Thyroid gland (tissue), 4 donors: ENCODE results near the gene RSPRY1.

ENCODE experiments used
- POLR2A ChIP-seq, 2 donors: fragments of 450-650 bp; IDR thresholded peaks; one replicate each; pipeline ENCODE4 v1.6.1; 2017; ENCODE audit warnings: antibody characterized with exemption in 2 of 2, mild to moderate bottlenecking in 2 of 2, moderate library complexity in 1 of 2
- TF ChIP-seq, protein P1 (sequence below), 6 experiments: fragments of 200-600 bp in 3 of 6; fragments of 450-650 bp in 3 of 6; sonication (generic) in 3 of 6; IDR thresholded peaks; one replicate each; pipeline ENCODE4 v1.5.1; 2016 to 2019; ENCODE audit warnings: antibody characterized with exemption in 6 of 6, mild to moderate bottlenecking in 2 of 6, inconsistent platforms in 1 of 6, moderate library complexity in 1 of 6

GRCh38 chr16:57185446-57185944 is 634 bp upstream of the RSPRY1 start:
- TF ChIP-seq POLR2A (IDR thresholded peaks at IDR 0.05) = no peak
- TF ChIP-seq, protein P1, sequence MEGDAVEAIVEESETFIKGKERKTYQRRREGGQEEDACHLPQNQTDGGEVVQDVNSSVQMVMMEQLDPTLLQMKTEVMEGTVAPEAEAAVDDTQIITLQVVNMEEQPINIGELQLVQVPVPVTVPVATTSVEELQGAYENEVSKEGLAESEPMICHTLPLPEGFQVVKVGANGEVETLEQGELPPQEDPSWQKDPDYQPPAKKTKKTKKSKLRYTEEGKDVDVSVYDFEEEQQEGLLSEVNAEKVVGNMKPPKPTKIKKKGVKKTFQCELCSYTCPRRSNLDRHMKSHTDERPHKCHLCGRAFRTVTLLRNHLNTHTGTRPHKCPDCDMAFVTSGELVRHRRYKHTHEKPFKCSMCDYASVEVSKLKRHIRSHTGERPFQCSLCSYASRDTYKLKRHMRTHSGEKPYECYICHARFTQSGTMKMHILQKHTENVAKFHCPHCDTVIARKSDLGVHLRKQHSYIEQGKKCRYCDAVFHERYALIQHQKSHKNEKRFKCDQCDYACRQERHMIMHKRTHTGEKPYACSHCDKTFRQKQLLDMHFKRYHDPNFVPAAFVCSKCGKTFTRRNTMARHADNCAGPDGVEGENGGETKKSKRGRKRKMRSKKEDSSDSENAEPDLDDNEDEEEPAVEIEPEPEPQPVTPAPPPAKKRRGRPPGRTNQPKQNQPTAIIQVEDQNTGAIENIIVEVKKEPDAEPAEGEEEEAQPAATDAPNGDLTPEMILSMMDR (IDR thresholded peaks at IDR 0.05) = no peak
